GM12878 (cell line): ENCODE results near the gene S100A6. TPM values are rescaled to one million over a fixed set of nuclear protein-coding genes. Genes with fewer than 3 reads are reported as not detected.

Experiments
- ATAC-seq: fragments of 200-7000 bp; cut with Tn5 transposase; 3 replicates; pipeline ENCODE4 v1.9.1; 2020; ENCODE audit warnings: mild to moderate bottlenecking, moderate library complexity
- BruUV-seq: library from RNA; stranded (reverse); fragments of 400-500 nt; replicated peaks from 2 replicates; lab custom pipeline; 2021; lab: Mats Ljungman, UMichigan
- CTCF ChIA-PET: fragments of 300-600 bp; sonication (Branson Sonifier 250); formaldehyde crosslinking; extraction: SDS; loops from one replicate; lab custom pipeline; 2021; ENCODE audit warnings: inconsistent platforms; lab: Yijun Ruan, JAX
- POLR2A ChIA-PET: fragments of 350-600 bp; formaldehyde crosslinking; extraction: SDS; loops from one replicate; lab custom pipeline; 2021; ENCODE audit warnings: inconsistent platforms; lab: Charles Lee
- RAD21 ChIA-PET: fragments of 300-600 bp; sonication (Branson Sonifier 250); formaldehyde crosslinking; loops from one replicate; lab custom pipeline; 2023; ENCODE audit warnings: antibody characterized with exemption; ENCODE audit not compliant: unreplicated experiment; lab: Charles Lee
- SMC1A ChIA-PET: fragments of 300-600 bp; sonication (Branson Sonifier 250); formaldehyde crosslinking; loops from one replicate; lab custom pipeline; 2023; ENCODE audit not compliant: unreplicated experiment, uncharacterized antibody; lab: Charles Lee
- DNase-seq: peaks from one replicate; pipeline ENCODE4 v3.0.0-alpha.2; 2011; ENCODE audit warnings: low read depth, low spot score
- FAIRE-seq: peaks from 3 replicates; lab custom pipeline; 2011; peaks lifted over from hg19 to GRCh38; lab: Jason Lieb, UNC
- H2AFZ ChIP-seq: 2 replicates; pipeline ENCODE4 v1.6.0; 2011; ENCODE audit warnings: low read depth, low read length, control low read depth; ENCODE audit not compliant: control insufficient read depth
- H3K27ac ChIP-seq: 2 replicates; pipeline ENCODE4 v1.5.1; 2011; ENCODE audit warnings: control low read depth; ENCODE audit not compliant: control insufficient read depth, insufficient read depth
- H3K27me3 ChIP-seq, 2 experiments: replicated peaks in 1 of 2; 2 replicates each; pipeline versions ENCODE4 v1.6.0 to v1.6.1; 2011; ENCODE audit warnings: low read length in 1 of 2; ENCODE audit not compliant: control insufficient read depth in 2 of 2, insufficient read depth in 2 of 2
- H3K36me3 ChIP-seq, 2 experiments: 2 replicates each; pipeline ENCODE4 v1.5.1; 2011; ENCODE audit warnings: low read length in 1 of 2; ENCODE audit not compliant: control insufficient read depth in 2 of 2, insufficient read depth in 2 of 2
- H3K4me1 ChIP-seq: 2 replicates; pipeline ENCODE4 v1.6.1; 2011; ENCODE audit warnings: mild to moderate bottlenecking, low read length, moderate library complexity, mixed read lengths; ENCODE audit not compliant: control insufficient read depth, insufficient read depth
- H3K4me2 ChIP-seq: 2 replicates; pipeline ENCODE4 v1.6.0; 2011; ENCODE audit warnings: control low read depth; ENCODE audit not compliant: control insufficient read depth, insufficient read depth
- H3K4me3 ChIP-seq: fragments of 200-600 bp; sonication (generic); 2 replicates; pipeline ENCODE4 v1.5.1; 2016
- H3K79me2 ChIP-seq: 2 replicates; pipeline ENCODE4 v1.6.0; 2011; ENCODE audit warnings: low read length; ENCODE audit not compliant: control insufficient read depth, insufficient read depth
- H3K9ac ChIP-seq: 2 replicates; pipeline ENCODE4 v1.8.0; 2011; ENCODE audit warnings: low read length, control low read depth, mixed read lengths; ENCODE audit not compliant: control insufficient read depth, insufficient read depth
- H3K9me3 ChIP-seq: replicated peaks from 3 replicates; pipeline ENCODE4 v1.5.1; 2011; ENCODE audit warnings: mild to moderate bottlenecking, low read length; ENCODE audit not compliant: control insufficient read depth, insufficient read depth
- H4K20me1 ChIP-seq: 2 replicates; pipeline ENCODE4 v1.6.0; 2011; ENCODE audit not compliant: control insufficient read depth, insufficient read depth
- CBX5 ChIP-seq: sonication (generic); IDR thresholded peaks from 2 replicates; pipeline ENCODE4 v1.6.1; 2016; ENCODE audit warnings: low read depth, moderate library complexity, mild to moderate bottlenecking, inconsistent platforms
- FOS ChIP-seq: IDR thresholded peaks from 3 replicates; pipeline ENCODE4 v1.6.1; 2011; ENCODE audit warnings: borderline replicate concordance; ENCODE audit not compliant: insufficient read length; ENCODE audit errors: extremely low read depth
- HDGF ChIP-seq: fragments of 450-650 bp; IDR thresholded peaks from 2 replicates; pipeline ENCODE4 v1.6.1; 2016; ENCODE audit warnings: antibody characterized with exemption
- JUND ChIP-seq: IDR thresholded peaks from 2 replicates; pipeline ENCODE4 v1.6.1; 2012; ENCODE audit warnings: low read depth, mild to moderate bottlenecking, low read length, improper control_type of control experiment, moderate library complexity
- MEF2B ChIP-seq: fragments of 450-650 bp; IDR thresholded peaks from 2 replicates; pipeline ENCODE4 v1.6.1; 2018; ENCODE audit warnings: mild to moderate bottlenecking, moderate library complexity; ENCODE audit not compliant: partially characterized antibody, poor library complexity, severe bottlenecking
- MTA2 ChIP-seq: fragments of 450-650 bp; IDR thresholded peaks from 2 replicates; pipeline ENCODE4 v1.6.1; 2016; ENCODE audit warnings: low read depth, mild to moderate bottlenecking, moderate library complexity
- MTA3 ChIP-seq: IDR thresholded peaks from 2 replicates; pipeline ENCODE4 v1.6.1; 2012; ENCODE audit warnings: low read length, inconsistent platforms, borderline replicate concordance
- NKRF ChIP-seq: fragments of 450-650 bp; conservative IDR thresholded peaks from 2 replicates; pipeline ENCODE4 v1.6.1; 2017; ENCODE audit warnings: mild to moderate bottlenecking, moderate library complexity
- POLR2AphosphoS5 ChIP-seq: IDR thresholded peaks from 2 replicates; pipeline ENCODE4 v1.6.1; 2011; ENCODE audit warnings: mild to moderate bottlenecking, low read length, inconsistent platforms
- POU2F2 ChIP-seq: IDR thresholded peaks from 3 replicates; pipeline ENCODE4 v1.6.1; 2011; ENCODE audit warnings: low read depth, mild to moderate bottlenecking, low read length, borderline replicate concordance
- SPI1 ChIP-seq: IDR thresholded peaks from 2 replicates; pipeline ENCODE4 v1.6.1; 2011; ENCODE audit warnings: low read depth, mild to moderate bottlenecking, low read length, moderate library complexity, borderline replicate concordance; ENCODE audit not compliant: insufficient read depth
- SRF ChIP-seq, 2 experiments: IDR thresholded peaks; 2 replicates each; pipeline ENCODE4 v1.6.1; 2011; ENCODE audit warnings: low read depth in 2 of 2, low read length in 2 of 2, mild to moderate bottlenecking in 1 of 2, moderate library complexity in 1 of 2
- ZNF217 ChIP-seq: fragments of 450-650 bp; IDR thresholded peaks from 2 replicates; pipeline ENCODE4 v1.6.1; 2017; ENCODE audit warnings: antibody characterized with exemption, mild to moderate bottlenecking
- ZNF384 ChIP-seq: IDR thresholded peaks from 2 replicates; pipeline ENCODE4 v1.6.1; 2012; ENCODE audit warnings: low read depth, mild to moderate bottlenecking, low read length, improper control_type of control experiment, borderline replicate concordance
- ZSCAN29 ChIP-seq: fragments of 450-650 bp; IDR thresholded peaks from 2 replicates; pipeline ENCODE4 v1.6.1; 2017; ENCODE audit warnings: mild to moderate bottlenecking, moderate library complexity
- WGBS: methylation state at CpG from one replicate; pipeline ENCODE4 v1.1.6; 2016; ENCODE audit warnings: low lambda C conversion rate; ENCODE audit not compliant: insufficient replicate concordance, insufficient coverage; ENCODE audit errors: missing lambda C conversion rate; 5-methylcytosine and 5-hydroxymethylcytosine counted together
- in situ Hi-C: fragments of 300-500 bp; cut with MboI; formaldehyde crosslinking; loops from 9 replicates; pipeline ENCODE4 v1.14.3; 2018; ENCODE audit warnings: mixed read lengths
- intact Hi-C: fragments of 100-400 bp; cut with micrococcal nuclease; formaldehyde crosslinking; loops from one replicate; pipeline ENCODE4 v1.14.2; 2022; ENCODE audit not compliant: unreplicated experiment
- polyA plus RNA-seq, 11 experiments: library from polyadenylated mRNA; depleted of rRNA in 4 of 11; unstranded in 6 of 11; stranded (reverse) in 5 of 11; fragments of >200 nt; fragmentation: Nextera tagmentation in 4 of 11; fragmentation: Illumina TruSeq in 1 of 11; extraction: Ambion mirVana in 4 of 11; extraction: Trizol in 1 of 11; gene quantifications; 1 replicate in 1 of 11; 2 replicates in 10 of 11; pipeline versions ENCODE4 v1.2.1 to v1.2.3, GENCODE V29; 2011 to 2016; ENCODE audit warnings: inconsistent platforms in 2 of 11, missing spikeins in 2 of 11, low read depth in 1 of 11
- total RNA-seq, 4 experiments: library from RNA; depleted of rRNA in 3 of 4; stranded (reverse); fragments of >200 nt in 3 of 4; fragmentation: Illumina TruSeq in 1 of 4; extraction: Trizol in 1 of 4; gene quantifications; 2 replicates each; pipeline versions ENCODE4 v1.2.1 to v1.2.3, GENCODE V29; 2013 to 2021
- TF ChIP-seq, protein P1 (sequence below): IDR thresholded peaks from 2 replicates; pipeline ENCODE4 v1.6.1; 2012; ENCODE audit warnings: low read depth, low read length, improper control_type of control experiment

Gene S100A6
- total and polyA plus RNA-seq, 10 of the 15 experiments (the other 5 are each of a cell fraction or from before 2014, with no cell fraction given) = 7.2 to 121 (median 45.7) TPM

DNA sequence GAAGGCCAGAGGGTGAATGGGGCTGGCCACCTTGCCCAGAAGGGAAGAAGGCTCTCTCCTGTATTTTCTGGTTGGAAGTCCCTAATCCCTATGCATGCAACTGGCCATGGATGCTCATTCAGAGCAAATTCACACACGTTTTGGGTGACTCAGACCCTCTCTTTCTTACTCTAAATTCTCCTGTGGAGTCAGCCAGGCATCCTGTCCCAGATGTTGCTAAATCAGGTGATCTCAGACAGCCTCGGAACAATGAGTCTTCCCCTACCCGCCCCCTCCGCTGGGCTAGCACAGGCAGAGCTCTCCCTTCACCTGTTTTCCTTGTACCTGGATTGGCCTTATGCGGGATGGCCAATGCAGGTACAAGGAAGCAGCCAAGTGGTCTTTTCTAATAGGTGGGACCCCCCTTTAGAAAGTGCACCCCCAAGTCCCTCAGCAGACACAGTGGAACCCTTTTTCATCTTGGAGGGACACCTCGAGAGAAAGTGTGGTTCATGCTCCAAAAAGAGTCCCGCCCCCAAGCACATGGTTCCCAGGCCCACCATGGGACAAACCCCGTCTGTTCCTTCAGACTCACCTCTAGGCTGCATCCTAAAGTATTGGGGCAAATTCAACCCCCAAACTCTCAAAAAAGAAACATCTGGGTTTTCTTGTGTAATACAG, 8.6 kb downstream of the S100A6 start:
- BruUV-seq = no TSS peak
- Histone ChIP-seq H4K20me1 (no peaks in the 10 kb centered on the region), H3K79me2 (no peaks in the 10 kb centered on the region), H3K27ac (no peak overlapping the region), H3K9me3 (no peaks in the 10 kb centered on the region), H3K27me3 (0 out of 4 replicates have a peak, but pooled peaks cover 0 to 3% of the 10 kb centered on the region in 2 experiments), H3K36me3 (no peaks in the 10 kb centered on the region), H2AFZ (no peak overlapping the region), H3K4me1 (no peaks in the 10 kb centered on the region), H3K4me3 (no peak overlapping the region), H3K9ac (no peak overlapping the region), H3K4me2 (no peak overlapping the region)
- no peak for ATAC-seq
- intact Hi-C loops (no loop called here), in situ Hi-C loops (no loop called here)
- FAIRE-seq = no peak
- ChIA-PET POLR2A (no interaction called here), CTCF (interaction anchor here (4.2 kb wide), 1 partner anchor 16 kb away, joined by 22 read pairs; no protein-coding TSS in a partner anchor), RAD21 (no interaction called here), SMC1A (no interaction called here)
- TF ChIP-seq POU2F2 (no peak), MTA2 (no peak), MEF2B (no peak), HDGF (no peak), JUND (no peak), FOS (no peak), ZNF384 (no peak), POLR2AphosphoS5 (no peak), ZNF217 (no peak), SPI1 (no peak), SRF (IDR thresholded peaks at IDR 0.05; ENCODE audit: low read depth in 2 of 2, low read length in 2 of 2) (no peak), MTA3 (no peak), ZSCAN29 (no peak), NKRF (no peak), CBX5 (no peak)
- TF ChIP-seq, protein P1, sequence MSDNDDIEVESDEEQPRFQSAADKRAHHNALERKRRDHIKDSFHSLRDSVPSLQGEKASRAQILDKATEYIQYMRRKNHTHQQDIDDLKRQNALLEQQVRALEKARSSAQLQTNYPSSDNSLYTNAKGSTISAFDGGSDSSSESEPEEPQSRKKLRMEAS = no peak
- no peak for DNase-seq
- WGBS = 37% methylated on average over 8 of the region's 8 CpGs
